Inflammatory macrophage (primary cell): ENCODE results near the gene LRRK1.
"Not testable (repeated sequence)": the region's sequence is repeated elsewhere in the genome, so short reads cannot be mapped to it uniquely, and the experiment has no call there.

Experiments used
- DNase-seq, 2 donors: peaks; one replicate each; pipeline ENCODE4 v3.0.0-alpha.2; 2020 to 2022

Gene LRRK1

GRCh38 chr15:101059381-101060341 is 140.5 kb downstream of the LRRK1 start:
- no peak for DNase-seq

- no peak for DNase-seq
Observed at GRCh38 chr15:101060576-101061551, 141.7 kb downstream of the LRRK1 start.

GRCh38 chr15:101062063-101062462 is 142.9 kb downstream of the LRRK1 start:
- no peak for DNase-seq

GRCh38 chr15:101062471-101063171 is 143.5 kb downstream of the LRRK1 start:
- DNase-seq: no peak

- no peak for DNase-seq
Observed at GRCh38 chr15:101063212-101063611, 144.1 kb downstream of the LRRK1 start.

- no peak for DNase-seq
Observed at GRCh38 chr15:101063891-101064794, 145.0 kb downstream of the LRRK1 start.

- no peak for DNase-seq
Observed at GRCh38 chr15:101064795-101065569, 145.8 kb downstream of the LRRK1 start.

GRCh38 chr15:101065570-101066221 is 146.5 kb downstream of the LRRK1 start:
- no peak for DNase-seq

GRCh38 chr15:101066501-101067408 is 147.6 kb downstream of the LRRK1 start:
- DNase-seq: no peak

- no peak for DNase-seq
Observed at GRCh38 chr15:101067660-101068522, 148.7 kb downstream of the LRRK1 start.

GRCh38 chr15:101068523-101068960 is 149.4 kb downstream of the LRRK1 start:
- no peak for DNase-seq

- DNase-seq: no peak
Observed at GRCh38 chr15:101068961-101069653, 149.9 kb downstream of the LRRK1 start.

GRCh38 chr15:101069654-101069973 is 150.5 kb downstream of the LRRK1 start:
- no peak for DNase-seq

- no peak for DNase-seq
Observed at GRCh38 chr15:101070024-101070423, 150.9 kb downstream of the LRRK1 start.

- DNase-seq: peak; percentile 38 to 41
Observed at GRCh38 chr15:101070502-101071273, 151.5 kb downstream of the LRRK1 start.

- no peak for DNase-seq
Observed at GRCh38 chr15:101071651-101072050, 152.5 kb downstream of the LRRK1 start.

- DNase-seq: not testable (repeated sequence)
Observed at GRCh38 chr15:101072235-101072634, 153.1 kb downstream of the LRRK1 start.
